NCI-H748 (cell line): ENCODE measurements around the gene CHAC1.

Experiments
- DNase-seq: peaks from one replicate; lab custom pipeline; 2025; ENCODE audit not compliant: unreplicated experiment; lab: John Stamatoyannopoulos, UW

CHAC1 gene

GRCh38 chr15:40922608-40923005, 30.7 kb upstream of the CHAC1 start:
- DNase-seq = no peak

GRCh38 chr15:40923551-40923950, 29.7 kb upstream of the CHAC1 start:
- DNase-seq = no peak

- DNase-seq = peak; percentile 74
Observed at GRCh38 chr15:40925495-40925862, 27.8 kb upstream of the CHAC1 start.

GRCh38 chr15:40925863-40926658, 27.2 kb upstream of the CHAC1 start:
- peak; percentile 74 for DNase-seq

GRCh38 chr15:40926659-40927494, 26.4 kb upstream of the CHAC1 start:
- DNase-seq = peak; percentile 35

- DNase-seq = peak; percentile 69
Observed at GRCh38 chr15:40927495-40927872, 25.8 kb upstream of the CHAC1 start.

- peak; percentile 95 for DNase-seq
Observed at GRCh38 chr15:40927873-40928806, 25.1 kb upstream of the CHAC1 start.

GRCh38 chr15:40928821-40929659, 24.2 kb upstream of the CHAC1 start, which contains the start of gene DLL4:
DLL4 (plus strand) TSS chr15:40929340; CDS start chr15:40929669, 329 bp downstream.
- DNase-seq = peak; percentile 94

- DNase-seq = peak; percentile 66
Observed at GRCh38 chr15:40929660-40930429, 23.4 kb upstream of the CHAC1 start.

- DNase-seq = peak; percentile 74
Observed at GRCh38 chr15:40930430-40931299, 22.6 kb upstream of the CHAC1 start.

- peak; percentile 17 for DNase-seq
Observed at GRCh38 chr15:40931300-40932142, 21.8 kb upstream of the CHAC1 start.

- peak; percentile 53 for DNase-seq
Observed at GRCh38 chr15:40932156-40932555, 21.1 kb upstream of the CHAC1 start.

- peak; percentile 61 for DNase-seq
Observed at GRCh38 chr15:40932649-40933516, 20.4 kb upstream of the CHAC1 start.

GRCh38 chr15:40933517-40933902, 19.8 kb upstream of the CHAC1 start:
- DNase-seq = no peak

- no peak for DNase-seq
Observed at GRCh38 chr15:40934457-40934856, 18.8 kb upstream of the CHAC1 start.

GRCh38 chr15:40936234-40936708, 17.0 kb upstream of the CHAC1 start:
- no peak for DNase-seq
